ENCODE data around the gene UBAC1. TPM values are rescaled to one million over a fixed set of nuclear protein-coding genes. Genes with fewer than 3 reads are reported as not detected.

The UBAC1 gene
- total RNA-seq, 2 donors from 2014 or later = 47.9 to 48.4 TPM

DNA sequence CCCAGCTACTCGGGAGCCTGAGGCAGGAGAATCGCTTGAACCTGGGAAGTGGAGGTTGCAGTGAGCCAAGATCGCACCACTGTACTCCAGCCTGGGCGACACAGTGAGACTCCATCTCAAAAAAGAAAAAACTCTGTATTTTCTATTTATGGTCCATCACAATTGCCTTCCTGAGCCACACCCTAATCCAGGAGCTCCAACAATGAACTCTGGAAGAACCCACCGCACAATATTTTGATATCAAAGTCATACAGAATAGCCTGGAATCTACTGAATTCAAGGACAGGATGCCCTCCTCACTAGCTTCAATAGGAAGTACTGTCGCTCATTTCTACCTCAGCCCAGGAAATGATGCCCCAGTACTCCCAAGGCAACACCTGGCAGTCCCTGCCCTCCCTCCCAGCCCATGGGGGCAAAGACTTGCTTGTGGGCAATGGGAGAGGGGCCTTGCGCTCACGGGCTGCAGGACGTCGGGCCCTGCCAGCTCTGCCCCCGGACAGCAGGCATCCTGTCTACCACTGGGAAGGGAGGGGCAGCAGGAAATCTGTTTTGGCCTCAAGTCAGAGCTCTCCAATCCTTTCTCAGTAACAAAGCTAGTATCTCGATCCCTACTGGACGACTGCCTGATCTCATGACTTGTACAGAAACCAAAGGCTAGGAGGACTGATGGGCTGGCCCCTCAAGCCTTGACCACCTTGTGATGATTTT is 19.7 kb downstream of the UBAC1 start:
- no peaks in the 10 kb centered on the region for H3K4me1 ChIP-seq (ENCODE audit: control insufficient read depth, insufficient read depth, low read length)
- H3K9ac ChIP-seq (ENCODE audit: extremely low read depth, low read length, poor library complexity, severe bottlenecking) = no peak overlapping the region
- 86 to 90% methylated on average over 12 to 13 of the region's 13 CpGs for WGBS, 2 experiments (ENCODE audit: insufficient coverage in 1 of 2, insufficient read length in 1 of 2)
- no peaks in the 10 kb centered on the region for H3K27me3 ChIP-seq (ENCODE audit: control insufficient read depth, insufficient read depth, low read length, poor library complexity, severe bottlenecking)
- Mint-ChIP-seq H3K36me3 (ENCODE audit: low read depth) (peaks cover 86% of the 10 kb centered on the region), H3K4me3 (no peak overlapping the region), H3K27me3 (ENCODE audit: insufficient read depth) (no peaks in the 10 kb centered on the region), H3K9me3 (peaks cover 7% of the 10 kb centered on the region), H3K27ac (no peak overlapping the region), H3K4me1 (no peaks in the 10 kb centered on the region)
- H3K9me3 ChIP-seq (ENCODE audit: control insufficient read depth, low read length) = peaks cover 6% of the 10 kb centered on the region
- H3K27ac ChIP-seq (ENCODE audit: low read depth, low read length) = no peak overlapping the region
- H3K36me3 ChIP-seq (ENCODE audit: control insufficient read depth, insufficient read depth, low read length) = peaks cover 63% of the 10 kb centered on the region
- no peak for DNase-seq
- H3K4me3 ChIP-seq (ENCODE audit: low read length) = no peak overlapping the region
- TF ChIP-seq, protein P1, sequence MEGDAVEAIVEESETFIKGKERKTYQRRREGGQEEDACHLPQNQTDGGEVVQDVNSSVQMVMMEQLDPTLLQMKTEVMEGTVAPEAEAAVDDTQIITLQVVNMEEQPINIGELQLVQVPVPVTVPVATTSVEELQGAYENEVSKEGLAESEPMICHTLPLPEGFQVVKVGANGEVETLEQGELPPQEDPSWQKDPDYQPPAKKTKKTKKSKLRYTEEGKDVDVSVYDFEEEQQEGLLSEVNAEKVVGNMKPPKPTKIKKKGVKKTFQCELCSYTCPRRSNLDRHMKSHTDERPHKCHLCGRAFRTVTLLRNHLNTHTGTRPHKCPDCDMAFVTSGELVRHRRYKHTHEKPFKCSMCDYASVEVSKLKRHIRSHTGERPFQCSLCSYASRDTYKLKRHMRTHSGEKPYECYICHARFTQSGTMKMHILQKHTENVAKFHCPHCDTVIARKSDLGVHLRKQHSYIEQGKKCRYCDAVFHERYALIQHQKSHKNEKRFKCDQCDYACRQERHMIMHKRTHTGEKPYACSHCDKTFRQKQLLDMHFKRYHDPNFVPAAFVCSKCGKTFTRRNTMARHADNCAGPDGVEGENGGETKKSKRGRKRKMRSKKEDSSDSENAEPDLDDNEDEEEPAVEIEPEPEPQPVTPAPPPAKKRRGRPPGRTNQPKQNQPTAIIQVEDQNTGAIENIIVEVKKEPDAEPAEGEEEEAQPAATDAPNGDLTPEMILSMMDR (conservative IDR thresholded peaks at IDR 0.05) = no peak

DNA sequence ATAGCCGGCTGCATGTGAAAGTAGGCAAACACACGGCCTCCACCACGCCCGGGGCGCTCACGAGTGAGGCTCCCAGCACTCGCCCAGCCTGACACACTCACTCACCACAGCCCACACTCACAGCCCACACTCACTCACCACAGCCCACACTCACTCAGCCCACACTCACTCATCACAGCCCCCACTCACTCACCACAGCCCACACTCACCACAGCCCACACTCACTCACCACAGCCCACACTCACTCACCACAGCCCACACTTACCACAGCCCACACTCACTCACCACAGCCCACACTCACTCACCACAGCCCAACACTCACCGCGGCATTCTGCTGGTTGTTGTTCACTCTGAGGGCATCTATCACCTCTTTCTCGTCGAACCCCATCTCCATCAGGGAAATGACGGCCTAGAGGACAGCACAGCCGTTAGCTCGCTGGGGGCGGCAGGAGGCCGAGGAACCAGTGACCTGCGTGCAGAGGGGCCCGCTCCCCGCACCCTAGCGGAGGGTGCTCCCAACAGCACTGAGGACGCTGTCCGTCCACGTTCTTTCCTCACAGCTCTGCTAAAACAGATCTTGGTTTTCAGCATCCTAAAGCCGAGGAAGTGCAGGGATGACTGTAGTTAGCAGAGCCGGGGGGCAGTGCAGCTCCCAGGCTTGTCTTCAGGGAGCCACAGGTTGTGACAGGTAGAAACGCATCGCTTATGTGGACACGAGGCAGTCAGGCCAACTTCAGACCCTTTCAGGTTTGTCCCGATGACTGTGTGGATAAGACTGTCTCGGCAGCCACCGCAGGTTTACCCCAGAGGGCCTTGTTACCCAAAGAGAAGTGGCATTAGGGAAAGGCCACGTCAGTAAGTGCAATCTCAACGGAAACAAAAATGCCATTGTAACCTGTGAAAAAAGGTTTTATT is 21.6 kb downstream of the UBAC1 start:
- peaks cover 12% of the 10 kb centered on the region for H3K9me3 ChIP-seq (ENCODE audit: control insufficient read depth, low read length)
- H3K27me3 ChIP-seq (ENCODE audit: control insufficient read depth, insufficient read depth, low read length, poor library complexity, severe bottlenecking) = no peaks in the 10 kb centered on the region
- no peaks in the 10 kb centered on the region for H3K27me3 Mint-ChIP-seq (ENCODE audit: insufficient read depth)
- TF ChIP-seq, protein P1 (conservative IDR thresholded peaks at IDR 0.05) = no peak
- H3K4me1 ChIP-seq (ENCODE audit: control insufficient read depth, insufficient read depth, low read length) = no peaks in the 10 kb centered on the region
- H3K9me3 Mint-ChIP-seq = peaks cover 16% of the 10 kb centered on the region
- H3K36me3 ChIP-seq (ENCODE audit: control insufficient read depth, insufficient read depth, low read length) = peaks cover 69% of the 10 kb centered on the region
- H3K4me1 Mint-ChIP-seq = no peaks in the 10 kb centered on the region
- H3K27ac ChIP-seq (ENCODE audit: low read depth, low read length) = no peak overlapping the region
- peaks cover 85% of the 10 kb centered on the region for H3K36me3 Mint-ChIP-seq (ENCODE audit: low read depth)
- no peak overlapping the region for H3K4me3 Mint-ChIP-seq
- no peak overlapping the region for H3K27ac Mint-ChIP-seq
- no peak overlapping the region for H3K9ac ChIP-seq (ENCODE audit: extremely low read depth, low read length, poor library complexity, severe bottlenecking)
- no peak for DNase-seq
- whole genome bisulfite sequencing, 2 experiments (ENCODE audit: insufficient coverage in 1 of 2, insufficient read length in 1 of 2) = 94 to 95% methylated on average over 30 to 33 of the region's 33 CpGs
- H3K4me3 ChIP-seq (ENCODE audit: low read length) = no peak overlapping the region

DNA sequence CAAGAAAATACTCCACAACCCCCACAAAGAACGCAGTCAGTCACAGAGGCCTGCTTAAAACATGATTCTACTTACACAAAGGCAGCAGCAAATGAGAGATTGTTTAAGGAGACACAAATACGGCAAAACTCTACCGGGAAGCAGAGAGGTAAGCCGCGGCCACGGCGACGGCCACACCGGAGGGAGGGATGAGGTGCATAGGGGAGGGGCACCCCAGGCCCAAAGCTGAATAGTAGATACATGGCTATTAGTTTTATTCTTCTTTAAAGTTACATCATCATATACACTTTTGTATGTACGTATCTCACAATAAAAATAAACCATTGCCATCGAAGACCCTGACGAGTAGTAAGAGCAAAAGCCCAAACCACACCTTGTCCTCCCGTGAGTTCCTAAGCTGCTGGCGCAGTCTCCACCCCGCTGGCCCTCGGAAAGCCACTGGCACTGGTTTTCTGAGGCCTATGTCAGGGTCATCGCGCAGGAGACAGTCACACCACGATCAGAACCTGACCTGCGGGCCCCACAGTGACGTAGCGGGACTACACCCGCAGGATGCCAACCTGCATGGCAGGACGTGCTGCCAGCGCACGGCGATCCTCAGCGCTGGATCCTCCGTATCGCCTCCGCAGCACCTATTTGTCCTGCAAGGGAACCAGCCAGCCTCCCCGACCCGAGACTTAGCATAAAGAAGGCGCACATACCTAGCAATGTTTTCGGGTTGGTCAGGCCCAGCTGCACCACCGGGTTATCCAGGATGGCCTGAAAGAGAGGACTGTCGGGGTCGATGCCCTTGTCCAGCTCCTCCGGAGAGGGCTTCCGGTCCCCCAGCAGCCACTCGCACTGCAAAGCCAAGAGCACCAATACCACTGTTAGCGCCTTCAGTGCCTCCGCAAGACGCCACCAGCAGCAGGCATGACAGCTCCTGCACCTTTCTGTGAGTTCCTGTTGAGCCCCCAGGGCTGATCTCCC is 23.4 kb downstream of the UBAC1 start:
- Mint-ChIP-seq H3K36me3 (ENCODE audit: low read depth) (peaks cover 84% of the 10 kb centered on the region), H3K4me1 (no peaks in the 10 kb centered on the region), H3K9me3 (peaks cover 16% of the 10 kb centered on the region), H3K27ac (no peak overlapping the region), H3K27me3 (ENCODE audit: insufficient read depth) (no peaks in the 10 kb centered on the region), H3K4me3 (no peak overlapping the region)
- H3K9ac ChIP-seq (ENCODE audit: extremely low read depth, low read length, poor library complexity, severe bottlenecking) = no peak overlapping the region
- H3K36me3 ChIP-seq (ENCODE audit: control insufficient read depth, insufficient read depth, low read length) = peaks cover 66% of the 10 kb centered on the region
- H3K27me3 ChIP-seq (ENCODE audit: control insufficient read depth, insufficient read depth, low read length, poor library complexity, severe bottlenecking) = no peaks in the 10 kb centered on the region
- no peak for DNase-seq
- no peaks in the 10 kb centered on the region for H3K4me1 ChIP-seq (ENCODE audit: control insufficient read depth, insufficient read depth, low read length)
- 96 to 97% methylated on average over 35 to 44 of the region's 44 CpGs for WGBS, 2 experiments (ENCODE audit: insufficient coverage in 1 of 2, insufficient read length in 1 of 2)
- H3K27ac ChIP-seq (ENCODE audit: low read depth, low read length) = no peak overlapping the region
- peaks cover 12% of the 10 kb centered on the region for H3K9me3 ChIP-seq (ENCODE audit: control insufficient read depth, low read length)
- no peak overlapping the region for H3K4me3 ChIP-seq (ENCODE audit: low read length)
- TF ChIP-seq, protein P1 (conservative IDR thresholded peaks at IDR 0.05) = no peak

Data from endodermal cell (in vitro differentiated cells).